PC-3 (cell line): Measurements from ENCODE around the gene SULT2B1.

Experiments used
- EZH2 ChIP-seq: fragments of 300-600 bp; sonication (generic); IDR thresholded peaks from one replicate; pipeline ENCODE4 v1.6.1; 2017; ENCODE audit warnings: antibody characterized with exemption, mild to moderate bottlenecking, low read length; ENCODE audit not compliant: unreplicated experiment
- EZH2phosphoT487 ChIP-seq: fragments of 300-600 bp; sonication (generic); IDR thresholded peaks from 2 replicates; pipeline ENCODE4 v1.6.1; 2018; ENCODE audit warnings: mild to moderate bottlenecking, antibody characterized with exemption, low read length, borderline replicate concordance
- TF ChIP-seq, protein P1 (sequence below): fragments of 300-600 bp; sonication (generic); conservative IDR thresholded peaks from 2 replicates; pipeline ENCODE4 v1.5.1; 2017; ENCODE audit warnings: antibody characterized with exemption, low read depth, mild to moderate bottlenecking, low read length

DNA sequence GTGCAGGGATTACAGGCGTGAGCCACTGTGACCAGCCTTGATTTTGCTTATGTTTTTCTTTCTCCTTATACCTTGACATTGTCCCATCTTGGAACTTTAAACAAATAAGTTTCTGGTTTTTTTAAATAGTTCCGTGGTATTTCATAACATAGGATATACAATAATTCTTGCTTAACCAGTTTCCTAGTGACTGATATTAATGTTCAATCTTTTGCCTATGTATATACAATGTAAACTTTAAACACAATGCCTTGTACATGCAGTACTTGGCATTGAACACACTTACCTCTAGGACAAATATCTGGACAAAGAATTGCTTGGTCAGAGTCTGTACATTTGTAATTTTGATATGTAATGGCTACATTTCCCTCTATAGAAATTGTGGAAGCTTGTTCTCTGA is 30.2 kb downstream of the SULT2B1 start:
- TF ChIP-seq, protein P1, sequence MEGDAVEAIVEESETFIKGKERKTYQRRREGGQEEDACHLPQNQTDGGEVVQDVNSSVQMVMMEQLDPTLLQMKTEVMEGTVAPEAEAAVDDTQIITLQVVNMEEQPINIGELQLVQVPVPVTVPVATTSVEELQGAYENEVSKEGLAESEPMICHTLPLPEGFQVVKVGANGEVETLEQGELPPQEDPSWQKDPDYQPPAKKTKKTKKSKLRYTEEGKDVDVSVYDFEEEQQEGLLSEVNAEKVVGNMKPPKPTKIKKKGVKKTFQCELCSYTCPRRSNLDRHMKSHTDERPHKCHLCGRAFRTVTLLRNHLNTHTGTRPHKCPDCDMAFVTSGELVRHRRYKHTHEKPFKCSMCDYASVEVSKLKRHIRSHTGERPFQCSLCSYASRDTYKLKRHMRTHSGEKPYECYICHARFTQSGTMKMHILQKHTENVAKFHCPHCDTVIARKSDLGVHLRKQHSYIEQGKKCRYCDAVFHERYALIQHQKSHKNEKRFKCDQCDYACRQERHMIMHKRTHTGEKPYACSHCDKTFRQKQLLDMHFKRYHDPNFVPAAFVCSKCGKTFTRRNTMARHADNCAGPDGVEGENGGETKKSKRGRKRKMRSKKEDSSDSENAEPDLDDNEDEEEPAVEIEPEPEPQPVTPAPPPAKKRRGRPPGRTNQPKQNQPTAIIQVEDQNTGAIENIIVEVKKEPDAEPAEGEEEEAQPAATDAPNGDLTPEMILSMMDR = no peak
- no peak for TF ChIP-seq EZH2phosphoT487
- no peak for TF ChIP-seq EZH2
